Stomach (tissue), 9 donors: Measurements from ENCODE around the gene SMPD2. TPM values are rescaled to one million over a fixed set of nuclear protein-coding genes. Genes with fewer than 3 reads are reported as not detected.

Source experiments
- DNase-seq, 2 donors: peaks; one replicate each; pipeline versions ENCODE4 v3.0.0 to v3.0.0-alpha.2; 2013 to 2019
- H3K27ac ChIP-seq, 5 donors: fragments of 200-600 bp in 4 of 5; sonication (generic) in 4 of 5; one replicate each; pipeline ENCODE4 v1.5.1; 2013 to 2019; ENCODE audit warnings: mild to moderate bottlenecking in 1 of 5, moderate library complexity in 1 of 5
- H3K27me3 ChIP-seq, 3 donors: fragments of 200-600 bp; sonication (generic); one replicate each; pipeline ENCODE4 v1.5.1; 2017 to 2019; ENCODE audit warnings: mixed run types in 1 of 3
- H3K36me3 ChIP-seq, 4 donors: fragments of 200-600 bp; sonication (generic); 1 replicate in 3 of 4; 2 replicates in 1 of 4; pipeline ENCODE4 v1.5.1; 2016 to 2019
- H3K4me1 ChIP-seq, 4 donors: fragments of 200-600 bp; sonication (generic); one replicate each; pipeline ENCODE4 v1.5.1; 2016 to 2019
- H3K4me3 ChIP-seq, 4 donors: fragments of 200-600 bp; sonication (generic) in 3 of 4; one replicate each; pipeline ENCODE4 v1.5.1; 2016 to 2019; ENCODE audit warnings: mild to moderate bottlenecking in 1 of 4
- H3K9me3 ChIP-seq, 4 donors: fragments of 200-600 bp; sonication (generic); one replicate each; pipeline ENCODE4 v1.5.1; 2016 to 2019
- CTCF ChIP-seq, 7 experiments: fragments of 450-650 bp in 4 of 7; fragments of 200-600 bp in 3 of 7; sonication (generic) in 3 of 7; IDR thresholded peaks; one replicate each; pipeline ENCODE4 v1.5.1; 2016 to 2019; ENCODE audit warnings: antibody characterized with exemption in 7 of 7, control low read depth in 2 of 7, mild to moderate bottlenecking in 1 of 7
- EP300 ChIP-seq: sonication (generic); formaldehyde crosslinking; IDR thresholded peaks from one replicate; pipeline ENCODE4 v1.6.1; 2017; ENCODE audit warnings: antibody characterized with exemption
- POLR2A ChIP-seq, 4 donors: fragments of 450-650 bp; IDR thresholded peaks; one replicate each; pipeline ENCODE4 v1.6.1; 2016; ENCODE audit warnings: antibody characterized with exemption in 4 of 4, control low read depth in 2 of 4, mild to moderate bottlenecking in 1 of 4, moderate library complexity in 1 of 4
- POLR2AphosphoS5 ChIP-seq, 3 donors: sonication (generic); formaldehyde crosslinking; IDR thresholded peaks; one replicate each; pipeline ENCODE4 v1.6.1; 2016; ENCODE audit warnings: antibody characterized with exemption in 3 of 3
- WGBS, 5 donors: extraction: QIAGEN DNeasy Blood & Tissue Kit in 3 of 5; methylation state at CpG; one replicate each; pipeline versions ENCODE4 v1.1.5 to v1.1.7; 2013 to 2018; 5-methylcytosine and 5-hydroxymethylcytosine counted together
- intact Hi-C: fragments of 100-400 bp; cut with DNase I; formaldehyde crosslinking; loops from one replicate; pipeline ENCODE4 v1.15.1; 2023; ENCODE audit warnings: low total_unique reads
- polyA plus RNA-seq, 3 donors: library from polyadenylated mRNA; stranded (reverse); fragments of 200-250 nt; gene quantifications; one replicate each; pipeline ENCODE4 v1.2.3, GENCODE V29; 2013
- total RNA-seq, 5 donors: library from RNA; depleted of rRNA; stranded (reverse); fragments of >200 nt; gene quantifications; one replicate each; pipeline versions ENCODE4 v1.1.0 to v1.2.3, GENCODE V29; 2014 to 2016
- donor health status: healthy with polysubstance abuse.
- donor health status: Bipolar disorder and iron deficiency.
- donor health status: healthy.

The SMPD2 gene
- total and polyA plus RNA-seq, 8 donors: 10.7 to 80.5 (median 17.4) TPM

GRCh38 chr6:109441069-109441816 lies 719 bp downstream of the SMPD2 start:
- 0 to 1% (median 1%) methylated on average over 20 to 31 of the region's 31 CpGs for WGBS, 5 donors
- H3K27me3 ChIP-seq: no peaks in the 10 kb centered on the region
- intact Hi-C loops: no loop called here
- H3K9me3 ChIP-seq: no peaks in the 10 kb centered on the region
- DNase-seq: peak; percentile 51 to 87
- H3K36me3 ChIP-seq: peaks cover 23 to 44% (median 40%) of the 10 kb centered on the region in 4 donors
- H3K27ac ChIP-seq: peak overlapping the region; percentile 82 to 90 (median 85)
- TF ChIP-seq CTCF (IDR thresholded peaks at IDR 0.05) (peak in 2 of 7 experiments; percentile 10 to 16), POLR2A (IDR thresholded peaks at IDR 0.05) (no peak)
- H3K4me1 ChIP-seq: peaks cover 20 to 36% (median 29%) of the 10 kb centered on the region in 4 donors
- H3K4me3 ChIP-seq: peak overlapping the region; percentile 62 to 89 (median 80)

- peak in 1 of 2 donors; percentile 17 for DNase-seq
- H3K27ac ChIP-seq: no peak overlapping the region
- WGBS, 5 donors: 89 to 98% (median 92%) methylated on average over 6 of the region's 6 CpGs
- H3K36me3 ChIP-seq: peaks cover 34 to 56% (median 51%) of the 10 kb centered on the region in 4 donors
- H3K4me3 ChIP-seq: no peak overlapping the region
- no peaks in the 10 kb centered on the region for H3K9me3 ChIP-seq
- intact Hi-C loops: no loop called here
- no peak for TF ChIP-seq EP300
- TF ChIP-seq CTCF (IDR thresholded peaks at IDR 0.05): no peak
- TF ChIP-seq POLR2AphosphoS5 (IDR thresholded peaks at IDR 0.05): no peak
- TF ChIP-seq POLR2A (IDR thresholded peaks at IDR 0.05): no peak
- peaks cover 20 to 36% (median 29%) of the 10 kb centered on the region in 4 donors for H3K4me1 ChIP-seq
- no peaks in the 10 kb centered on the region for H3K27me3 ChIP-seq
Measured at GRCh38 chr6:109442393-109442924, 1.9 kb downstream of the SMPD2 start.

- Histone ChIP-seq H3K27ac (no peak overlapping the region), H3K36me3 (peaks cover 34 to 63% (median 51%) of the 10 kb centered on the region in 4 donors), H3K4me3 (no peak overlapping the region), H3K4me1 (peaks cover 20 to 36% (median 29%) of the 10 kb centered on the region in 4 donors), H3K9me3 (no peaks in the 10 kb centered on the region), H3K27me3 (no peaks in the 10 kb centered on the region)
- WGBS, 5 donors: 92 to 95% (median 93%) methylated on average over 8 to 10 of the region's 10 CpGs
- intact Hi-C loops: no loop called here
- no peak for DNase-seq
- TF ChIP-seq POLR2A (IDR thresholded peaks at IDR 0.05): no peak
- no peak for TF ChIP-seq CTCF (IDR thresholded peaks at IDR 0.05)
- no peak for TF ChIP-seq EP300
- no peak for TF ChIP-seq POLR2AphosphoS5 (IDR thresholded peaks at IDR 0.05)
Measured at GRCh38 chr6:109443425-109443950, 3.0 kb downstream of the SMPD2 start.

- no peaks in the 10 kb centered on the region for H3K9me3 ChIP-seq
- no peak overlapping the region for H3K4me3 ChIP-seq
- WGBS, 5 donors: 87 to 92% (median 88%) methylated on average over 6 to 9 of the region's 9 CpGs
- H3K36me3 ChIP-seq: peaks cover 34 to 68% (median 51%) of the 10 kb centered on the region in 4 donors
- TF ChIP-seq POLR2A (IDR thresholded peaks at IDR 0.05) (no peak), CTCF (IDR thresholded peaks at IDR 0.05) (no peak), POLR2AphosphoS5 (IDR thresholded peaks at IDR 0.05) (no peak), EP300 (no peak)
- H3K27ac ChIP-seq: no peak overlapping the region
- no peaks in the 10 kb centered on the region for H3K27me3 ChIP-seq
- no peak for DNase-seq
- intact Hi-C loops: no loop called here
- H3K4me1 ChIP-seq: peaks cover 9 to 19% (median 16%) of the 10 kb centered on the region in 4 donors
Measured at GRCh38 chr6:109445382-109445781, 4.9 kb downstream of the SMPD2 start.
